Measurements from ENCODE around the gene MXD3.

MXD3 gene

DNA sequence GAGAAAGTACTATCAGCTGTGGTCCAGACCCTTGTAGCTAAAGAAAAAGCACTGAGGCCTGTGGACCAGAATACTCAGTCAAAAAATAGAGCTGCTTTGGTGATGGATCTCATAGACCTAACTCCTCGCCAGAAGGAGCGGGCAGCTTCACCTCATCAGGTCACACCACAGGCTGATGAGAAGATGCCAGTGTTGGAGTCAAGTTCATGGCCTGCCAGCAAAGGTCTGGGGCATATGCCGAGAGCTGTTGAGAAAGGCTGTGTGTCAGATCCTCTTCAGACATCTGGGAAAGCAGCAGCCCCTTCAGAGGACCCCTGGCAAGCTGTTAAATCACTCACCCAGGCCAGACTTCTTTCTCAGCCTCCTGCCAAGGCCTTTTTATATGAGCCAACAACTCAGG lies 17.1 kb downstream of the MXD3 start:
- H3K4me3 Mint-ChIP-seq: no peak overlapping the region
- peaks cover 62% of the 10 kb centered on the region for H3K36me3 Mint-ChIP-seq (ENCODE audit: low read depth)
- TF ChIP-seq, protein P1, sequence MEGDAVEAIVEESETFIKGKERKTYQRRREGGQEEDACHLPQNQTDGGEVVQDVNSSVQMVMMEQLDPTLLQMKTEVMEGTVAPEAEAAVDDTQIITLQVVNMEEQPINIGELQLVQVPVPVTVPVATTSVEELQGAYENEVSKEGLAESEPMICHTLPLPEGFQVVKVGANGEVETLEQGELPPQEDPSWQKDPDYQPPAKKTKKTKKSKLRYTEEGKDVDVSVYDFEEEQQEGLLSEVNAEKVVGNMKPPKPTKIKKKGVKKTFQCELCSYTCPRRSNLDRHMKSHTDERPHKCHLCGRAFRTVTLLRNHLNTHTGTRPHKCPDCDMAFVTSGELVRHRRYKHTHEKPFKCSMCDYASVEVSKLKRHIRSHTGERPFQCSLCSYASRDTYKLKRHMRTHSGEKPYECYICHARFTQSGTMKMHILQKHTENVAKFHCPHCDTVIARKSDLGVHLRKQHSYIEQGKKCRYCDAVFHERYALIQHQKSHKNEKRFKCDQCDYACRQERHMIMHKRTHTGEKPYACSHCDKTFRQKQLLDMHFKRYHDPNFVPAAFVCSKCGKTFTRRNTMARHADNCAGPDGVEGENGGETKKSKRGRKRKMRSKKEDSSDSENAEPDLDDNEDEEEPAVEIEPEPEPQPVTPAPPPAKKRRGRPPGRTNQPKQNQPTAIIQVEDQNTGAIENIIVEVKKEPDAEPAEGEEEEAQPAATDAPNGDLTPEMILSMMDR (IDR thresholded peaks at IDR 0.05; ENCODE audit: unreplicated experiment in 3 of 3): no peak
- H3K27ac Mint-ChIP-seq: no peak overlapping the region
- H3K9me3 Mint-ChIP-seq: no peaks in the 10 kb centered on the region
- H3K27me3 Mint-ChIP-seq (ENCODE audit: low read depth): no peaks in the 10 kb centered on the region
- H3K4me1 Mint-ChIP-seq: peaks cover 9% of the 10 kb centered on the region

GRCh38 chr5:177293819-177294581 lies 17.7 kb downstream of the MXD3 start:
- no peaks in the 10 kb centered on the region for H3K9me3 Mint-ChIP-seq
- no peak overlapping the region for H3K27ac Mint-ChIP-seq
- TF ChIP-seq, protein P1 (IDR thresholded peaks at IDR 0.05; ENCODE audit: unreplicated experiment in 3 of 3): no peak
- H3K36me3 Mint-ChIP-seq (ENCODE audit: low read depth): peaks cover 66% of the 10 kb centered on the region
- H3K4me1 Mint-ChIP-seq: peaks cover 2% of the 10 kb centered on the region
- H3K4me3 Mint-ChIP-seq: no peak overlapping the region
- no peaks in the 10 kb centered on the region for H3K27me3 Mint-ChIP-seq (ENCODE audit: low read depth)

DNA sequence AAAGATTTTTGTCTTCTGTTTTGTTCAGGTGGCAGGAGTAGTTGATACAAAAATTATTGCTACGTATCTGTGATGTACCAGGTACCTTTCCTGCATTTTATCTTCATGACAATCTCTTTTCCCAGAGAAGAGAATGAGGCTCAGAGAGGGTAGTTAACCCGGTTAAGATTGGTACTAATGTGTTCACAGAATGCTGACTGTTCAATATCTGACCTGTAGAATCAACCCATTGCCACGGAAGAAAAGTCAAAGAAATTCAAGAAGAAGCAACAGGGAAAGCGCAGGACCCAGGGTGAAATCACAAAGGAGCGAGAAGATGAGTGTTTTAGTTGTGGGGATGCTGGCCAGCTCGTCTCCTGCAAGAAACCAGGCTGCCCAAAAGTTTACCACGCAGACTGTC lies 20.0 kb downstream of the MXD3 start:
- H3K27me3 Mint-ChIP-seq (ENCODE audit: low read depth): no peaks in the 10 kb centered on the region
- H3K36me3 Mint-ChIP-seq (ENCODE audit: low read depth): peaks cover 63% of the 10 kb centered on the region
- no peak overlapping the region for H3K27ac Mint-ChIP-seq
- TF ChIP-seq, protein P1 (IDR thresholded peaks at IDR 0.05; ENCODE audit: unreplicated experiment in 3 of 3): no peak
- H3K9me3 Mint-ChIP-seq: no peaks in the 10 kb centered on the region
- no peak overlapping the region for H3K4me3 Mint-ChIP-seq
- H3K4me1 Mint-ChIP-seq: no peaks in the 10 kb centered on the region

DNA sequence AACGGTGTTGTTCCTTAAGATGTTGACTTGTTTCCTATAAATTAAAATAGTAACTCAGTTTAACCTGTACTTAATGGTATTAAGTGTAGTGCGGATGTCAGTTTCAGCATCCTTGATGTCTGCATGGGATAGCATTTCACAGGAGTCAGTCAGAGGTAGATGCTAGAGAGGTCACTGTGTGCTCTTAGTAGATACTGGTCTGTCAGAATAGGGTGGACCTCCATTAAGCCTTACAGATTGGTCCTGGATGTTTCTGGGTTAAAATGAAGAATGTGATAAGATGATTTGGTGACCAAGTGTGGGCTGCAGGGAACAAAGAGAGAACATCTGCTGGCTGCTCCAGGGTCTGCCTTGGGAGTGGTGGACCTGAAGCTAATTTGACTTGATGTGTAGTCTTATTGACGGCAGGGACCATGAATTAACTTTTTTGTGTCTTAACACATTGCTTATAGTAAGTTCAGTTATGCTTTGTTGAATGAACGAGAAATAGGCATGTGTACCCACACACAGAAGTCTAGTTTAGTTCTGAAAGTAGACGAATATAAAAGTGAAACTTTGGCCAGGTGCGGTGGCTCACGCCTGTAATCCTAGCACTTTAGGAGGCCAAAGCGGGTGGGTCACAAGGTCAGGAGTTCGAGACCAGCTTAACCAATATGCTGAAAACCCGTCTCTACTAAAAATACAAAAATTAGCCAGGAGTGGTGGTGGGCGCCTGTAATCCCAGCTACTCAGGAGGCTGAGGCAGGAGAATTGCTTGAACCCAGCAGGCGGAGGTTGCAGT lies 20.7 kb downstream of the MXD3 start:
- Mint-ChIP-seq H3K4me3 (no peak overlapping the region), H3K36me3 (ENCODE audit: low read depth) (peaks cover 64% of the 10 kb centered on the region)
- TF ChIP-seq, protein P1 (IDR thresholded peaks at IDR 0.05; ENCODE audit: unreplicated experiment in 3 of 3): no peak

DNA sequence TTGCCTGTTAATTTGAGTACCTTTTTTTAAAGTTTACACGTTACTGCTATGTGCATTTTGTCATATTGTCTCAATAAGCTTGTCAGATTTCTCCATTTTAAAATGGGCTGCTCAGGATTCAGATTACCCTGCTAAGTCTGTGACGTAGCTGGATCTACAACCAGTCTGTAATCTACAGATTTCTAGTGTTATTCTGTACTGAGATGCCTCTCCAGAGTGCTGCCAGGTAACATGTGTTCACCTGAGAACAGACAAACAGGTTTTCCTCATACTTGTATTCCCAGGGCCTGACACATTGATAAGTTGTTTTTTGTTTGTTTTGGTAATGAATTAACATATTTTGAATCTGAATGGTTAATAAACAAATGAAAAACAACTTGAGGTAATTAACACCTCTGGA lies 23.5 kb downstream of the MXD3 start:
- TF ChIP-seq, protein P1 (IDR thresholded peaks at IDR 0.05; ENCODE audit: unreplicated experiment in 3 of 3): no peak
- no peaks in the 10 kb centered on the region for H3K9me3 Mint-ChIP-seq
- no peaks in the 10 kb centered on the region for H3K27me3 Mint-ChIP-seq (ENCODE audit: low read depth)
- H3K4me3 Mint-ChIP-seq: no peak overlapping the region
- H3K27ac Mint-ChIP-seq: no peak overlapping the region
- no peaks in the 10 kb centered on the region for H3K4me1 Mint-ChIP-seq
- peaks cover 57% of the 10 kb centered on the region for H3K36me3 Mint-ChIP-seq (ENCODE audit: low read depth)

More for the DNA sequence above, 20.7 kb downstream of the MXD3 start:
- Mint-ChIP-seq H3K9me3 (no peaks in the 10 kb centered on the region), H3K27ac (no peak overlapping the region), H3K4me1 (no peaks in the 10 kb centered on the region), H3K27me3 (ENCODE audit: low read depth) (no peaks in the 10 kb centered on the region)
